Measurements from ENCODE around the gene PPP6R2. TPM values are rescaled to one million over a fixed set of nuclear protein-coding genes. Genes with fewer than 3 reads are reported as not detected.
"Not testable (repeated sequence)": the region's sequence is repeated elsewhere in the genome, so short reads cannot be mapped to it uniquely, and the experiment has no call there.

PPP6R2 gene
- polyA plus RNA-seq, 1 experiment: 46.4 TPM

GRCh38 chr22:50329236-50329635 is 13.9 kb upstream of the PPP6R2 start:
- CTCF ChIA-PET: interaction anchor here (1.6 to 8.9 kb wide), 6 partner anchors 12 to 92 kb away, joined by 3 to 78 read pairs (median 19); partner anchors contain the start of genes HDAC10 and PLXNB2
- no peak for DNase-seq (ENCODE audit: low read depth)
- H3K36me3 ChIP-seq (ENCODE audit: control insufficient read depth, insufficient read depth, low read length): no peaks in the 10 kb centered on the region
- no peaks in the 10 kb centered on the region for H3K27me3 ChIP-seq (ENCODE audit: control insufficient read depth, insufficient read depth, low read length)
- TF ChIP-seq CTCF (IDR thresholded peaks at IDR 0.05; ENCODE audit: insufficient read depth, low read depth, low read length): no peak
- POLR2A ChIA-PET: no interaction called here
- no peak overlapping the region for H3K4me3 ChIP-seq (ENCODE audit: low read depth, low read length)

GRCh38 chr22:50334433-50334832 is 8.7 kb upstream of the PPP6R2 start:
- DNase-seq (ENCODE audit: low read depth); POLR2A ChIA-PET; H3K27me3 ChIP-seq (ENCODE audit: control insufficient read depth, insufficient read depth, low read length); H3K36me3 ChIP-seq (ENCODE audit: control insufficient read depth, insufficient read depth, low read length); H3K4me3 ChIP-seq (ENCODE audit: low read depth, low read length): not testable (repeated sequence)
- CTCF ChIA-PET: interaction anchor here (0.6 to 1.0 kb wide), 2 partner anchors 59 to 417 kb away, joined by 3 read pairs; no protein-coding TSS in a partner anchor

GRCh38 chr22:50337262-50338041 is 5.7 kb upstream of the PPP6R2 start:
- no peak for DNase-seq (ENCODE audit: low read depth)
- POLR2A ChIA-PET: no interaction called here
- CTCF ChIA-PET: no interaction called here
- no peak for TF ChIP-seq CTCF (IDR thresholded peaks at IDR 0.05; ENCODE audit: insufficient read depth, low read depth, low read length)
- Histone ChIP-seq H3K36me3 (ENCODE audit: control insufficient read depth, insufficient read depth, low read length) (no peaks in the 10 kb centered on the region), H3K4me3 (ENCODE audit: low read depth, low read length) (no peak overlapping the region), H3K27me3 (ENCODE audit: control insufficient read depth, insufficient read depth, low read length) (no peaks in the 10 kb centered on the region)

GRCh38 chr22:50338042-50338573 is 5.0 kb upstream of the PPP6R2 start:
- H3K27me3 ChIP-seq (ENCODE audit: control insufficient read depth, insufficient read depth, low read length): no peaks in the 10 kb centered on the region
- H3K4me3 ChIP-seq (ENCODE audit: low read depth, low read length): no peak overlapping the region
- no peaks in the 10 kb centered on the region for H3K36me3 ChIP-seq (ENCODE audit: control insufficient read depth, insufficient read depth, low read length)
- ChIA-PET CTCF (no interaction called here), POLR2A (no interaction called here)
- no peak for TF ChIP-seq CTCF (IDR thresholded peaks at IDR 0.05; ENCODE audit: insufficient read depth, low read depth, low read length)
- no peak for DNase-seq (ENCODE audit: low read depth)

- CTCF ChIA-PET: no interaction called here
- TF ChIP-seq CTCF (IDR thresholded peaks at IDR 0.05; ENCODE audit: insufficient read depth, low read depth, low read length): no peak
- Histone ChIP-seq H3K4me3 (ENCODE audit: low read depth, low read length) (no peak overlapping the region), H3K36me3 (ENCODE audit: control insufficient read depth, insufficient read depth, low read length) (no peaks in the 10 kb centered on the region), H3K27me3 (ENCODE audit: control insufficient read depth, insufficient read depth, low read length) (no peaks in the 10 kb centered on the region)
- POLR2A ChIA-PET: no interaction called here
- no peak for DNase-seq (ENCODE audit: low read depth)
These were observed 4.2 kb upstream of the PPP6R2 start for GRCh38 chr22:50338860-50339462.

Data from BJ (cell line).